ENCODE results near the gene GAGE12G. TPM values are rescaled to one million over a fixed set of nuclear protein-coding genes. Genes with fewer than 3 reads are reported as not detected.
"Not testable (repeated sequence)": the region's sequence is repeated elsewhere in the genome, so short reads cannot be mapped to it uniquely, and the experiment has no call there.

GAGE12G gene
- polyA plus RNA-seq (2011; rRNA removed) (not detected in 2 replicates), polyA minus RNA-seq (2011; rRNA and poly(A)+ RNA removed) (not detected in 2 replicates)

GRCh38 chrX:49570100-49570499 lies at the start of gene GAGE12G:
TSS of gene GAGE12G (plus strand) at chrX:49570400. CDS start at chrX:49571555, 1,155 bp downstream.
- POLR2A ChIA-PET, result not testable (repeated sequence)

GRCh38 chrX:49531877-49532276 lies 38.3 kb upstream of the GAGE12G start, which contains the start of gene GAGE12C:
TSS of gene GAGE12C (plus strand) at chrX:49532177. CDS start at chrX:49533332, 1,155 bp downstream.
- H3K4me3 ChIP-seq (ENCODE audit: low read depth, low read length); CTCF ChIA-PET; H3K27ac ChIP-seq (ENCODE audit: low read depth, low read length); POLR2A ChIA-PET; DNase-seq (ENCODE audit: low read depth, low spot score); H3K9me3 ChIP-seq (ENCODE audit: control insufficient read depth, insufficient read depth, low read length); H3K27me3 ChIP-seq (ENCODE audit: control insufficient read depth, insufficient read depth, low read length): not testable (repeated sequence)

More at GRCh38 chrX:49570100-49570499, at the start of gene GAGE12G:
- H3K4me3 ChIP-seq (ENCODE audit: low read depth, low read length); DNase-seq (ENCODE audit: low read depth, low spot score); CTCF ChIA-PET; H3K9me3 ChIP-seq (ENCODE audit: control insufficient read depth, insufficient read depth, low read length); H3K27me3 ChIP-seq (ENCODE audit: control insufficient read depth, insufficient read depth, low read length); H3K27ac ChIP-seq (ENCODE audit: low read depth, low read length): not testable (repeated sequence)

GRCh38 chrX:49541433-49541832 lies 28.8 kb upstream of the GAGE12G start, which contains the start of gene GAGE12D:
TSS of gene GAGE12D (plus strand) at chrX:49541733. CDS start at chrX:49542888, 1,155 bp downstream.
- POLR2A ChIA-PET; CTCF ChIA-PET; H3K27ac ChIP-seq (ENCODE audit: low read depth, low read length); H3K9me3 ChIP-seq (ENCODE audit: control insufficient read depth, insufficient read depth, low read length); DNase-seq (ENCODE audit: low read depth, low spot score); H3K27me3 ChIP-seq (ENCODE audit: control insufficient read depth, insufficient read depth, low read length); H3K4me3 ChIP-seq (ENCODE audit: low read depth, low read length): not testable (repeated sequence)

GRCh38 chrX:49550989-49551388 lies 19.2 kb upstream of the GAGE12G start, which contains the start of gene GAGE12E:
TSS of gene GAGE12E (plus strand) at chrX:49551289. CDS start at chrX:49552444, 1,155 bp downstream.
- H3K27me3 ChIP-seq (ENCODE audit: control insufficient read depth, insufficient read depth, low read length); H3K4me3 ChIP-seq (ENCODE audit: low read depth, low read length); H3K27ac ChIP-seq (ENCODE audit: low read depth, low read length); CTCF ChIA-PET; H3K9me3 ChIP-seq (ENCODE audit: control insufficient read depth, insufficient read depth, low read length); POLR2A ChIA-PET; DNase-seq (ENCODE audit: low read depth, low spot score): not testable (repeated sequence)

GRCh38 chrX:49560542-49560941 lies 9.7 kb upstream of the GAGE12G start, which contains the start of gene GAGE12F:
TSS of gene GAGE12F (plus strand) at chrX:49560842. CDS start at chrX:49561997, 1,155 bp downstream.
- H3K27me3 ChIP-seq (ENCODE audit: control insufficient read depth, insufficient read depth, low read length); DNase-seq (ENCODE audit: low read depth, low spot score); H3K27ac ChIP-seq (ENCODE audit: low read depth, low read length); CTCF ChIA-PET; H3K9me3 ChIP-seq (ENCODE audit: control insufficient read depth, insufficient read depth, low read length); H3K4me3 ChIP-seq (ENCODE audit: low read depth, low read length); POLR2A ChIA-PET: not testable (repeated sequence)

GRCh38 chrX:49568728-49569127 lies 1.5 kb upstream of the GAGE12G start:
- H3K4me3 ChIP-seq (ENCODE audit: low read depth, low read length); H3K27ac ChIP-seq (ENCODE audit: low read depth, low read length); H3K9me3 ChIP-seq (ENCODE audit: control insufficient read depth, insufficient read depth, low read length); DNase-seq (ENCODE audit: low read depth, low spot score); CTCF ChIA-PET; POLR2A ChIA-PET; H3K27me3 ChIP-seq (ENCODE audit: control insufficient read depth, insufficient read depth, low read length): not testable (repeated sequence)

- POLR2A ChIA-PET; H3K27ac ChIP-seq (ENCODE audit: low read depth, low read length); H3K9me3 ChIP-seq (ENCODE audit: control insufficient read depth, insufficient read depth, low read length); H3K27me3 ChIP-seq (ENCODE audit: control insufficient read depth, insufficient read depth, low read length); H3K4me3 ChIP-seq (ENCODE audit: low read depth, low read length); DNase-seq (ENCODE audit: low read depth, low spot score); CTCF ChIA-PET: not testable (repeated sequence)
These were observed 1.0 kb upstream of the GAGE12G start for GRCh38 chrX:49569152-49569551.

GRCh38 chrX:49579649-49580048 lies 9.4 kb downstream of the GAGE12G start, which contains the start of gene GAGE12H:
TSS of gene GAGE12H (plus strand) at chrX:49579949. CDS start at chrX:49581104, 1,155 bp downstream.
- H3K9me3 ChIP-seq (ENCODE audit: control insufficient read depth, insufficient read depth, low read length); DNase-seq (ENCODE audit: low read depth, low spot score); POLR2A ChIA-PET; H3K27me3 ChIP-seq (ENCODE audit: control insufficient read depth, insufficient read depth, low read length); H3K27ac ChIP-seq (ENCODE audit: low read depth, low read length); CTCF ChIA-PET; H3K4me3 ChIP-seq (ENCODE audit: low read depth, low read length): not testable (repeated sequence)

- H3K27me3 ChIP-seq (ENCODE audit: control insufficient read depth, insufficient read depth, low read length); H3K9me3 ChIP-seq (ENCODE audit: control insufficient read depth, insufficient read depth, low read length); H3K27ac ChIP-seq (ENCODE audit: low read depth, low read length); POLR2A ChIA-PET; CTCF ChIA-PET; DNase-seq (ENCODE audit: low read depth, low spot score); H3K4me3 ChIP-seq (ENCODE audit: low read depth, low read length): not testable (repeated sequence)
These were observed 19.0 kb downstream of the GAGE12G start, which contains the start of gene GAGE2A for GRCh38 chrX:49589196-49589595. TSS of gene GAGE2A (plus strand) at chrX:49589496. CDS start at chrX:49590651, 1,155 bp downstream.

- CTCF ChIA-PET; H3K4me3 ChIP-seq (ENCODE audit: low read depth, low read length); DNase-seq (ENCODE audit: low read depth, low spot score); H3K27me3 ChIP-seq (ENCODE audit: control insufficient read depth, insufficient read depth, low read length); POLR2A ChIA-PET; H3K27ac ChIP-seq (ENCODE audit: low read depth, low read length); H3K9me3 ChIP-seq (ENCODE audit: control insufficient read depth, insufficient read depth, low read length): not testable (repeated sequence)
These were observed 19.7 kb downstream of the GAGE12G start for GRCh38 chrX:49589769-49590478.

- H3K27ac ChIP-seq (ENCODE audit: low read depth, low read length); H3K4me3 ChIP-seq (ENCODE audit: low read depth, low read length); CTCF ChIA-PET; POLR2A ChIA-PET; H3K9me3 ChIP-seq (ENCODE audit: control insufficient read depth, insufficient read depth, low read length); DNase-seq (ENCODE audit: low read depth, low spot score); H3K27me3 ChIP-seq (ENCODE audit: control insufficient read depth, insufficient read depth, low read length): not testable (repeated sequence)
These were observed 20.3 kb downstream of the GAGE12G start for GRCh38 chrX:49590488-49590887.

GRCh38 chrX:49598720-49599119 lies 28.5 kb downstream of the GAGE12G start, which contains the start of gene GAGE1:
TSS of gene GAGE1 (plus strand) at chrX:49599020. CDS start at chrX:49600175, 1,155 bp downstream.
- H3K27me3 ChIP-seq (ENCODE audit: control insufficient read depth, insufficient read depth, low read length); H3K9me3 ChIP-seq (ENCODE audit: control insufficient read depth, insufficient read depth, low read length); CTCF ChIA-PET; H3K4me3 ChIP-seq (ENCODE audit: low read depth, low read length); DNase-seq (ENCODE audit: low read depth, low spot score); H3K27ac ChIP-seq (ENCODE audit: low read depth, low read length); POLR2A ChIA-PET: not testable (repeated sequence)

Measured in AG04450 (cell line).